Colonic mucosa (tissue), 4 donors: ENCODE results near the gene NEB. TPM values are rescaled to one million over a fixed set of nuclear protein-coding genes. Genes with fewer than 3 reads are reported as not detected.

Experiments used
- DNase-seq: peaks from one replicate; pipeline ENCODE4 v3.0.0-alpha.2; 2020
- H3K27ac ChIP-seq: fragments of 200-600 bp; one replicate; pipeline ENCODE4 v1.8.0; 2021
- H3K27me3 ChIP-seq: fragments of 200-600 bp; one replicate; pipeline ENCODE4 v1.8.0; 2021
- H3K36me3 ChIP-seq: fragments of 200-600 bp; one replicate; pipeline ENCODE4 v1.8.0; 2021
- H3K4me1 ChIP-seq: fragments of 200-600 bp; one replicate; pipeline ENCODE4 v1.8.0; 2021; ENCODE audit warnings: mild to moderate bottlenecking
- H3K4me3 ChIP-seq: fragments of 200-600 bp; one replicate; pipeline ENCODE4 v1.8.0; 2021
- H3K9ac ChIP-seq, 2 donors: one replicate each; pipeline ENCODE4 v1.7.0; 2013; ENCODE audit warnings: control low read depth in 2 of 2, low read depth in 2 of 2, low read length in 2 of 2
- H3K9me3 ChIP-seq: fragments of 200-600 bp; one replicate; pipeline ENCODE4 v1.8.0; 2021
- CTCF ChIP-seq: fragments of 200-600 bp; IDR thresholded peaks from one replicate; pipeline ENCODE4 v1.8.0; 2022; ENCODE audit warnings: antibody characterized with exemption, mild to moderate bottlenecking
- intact Hi-C: fragments of 100-400 bp; cut with DNase I; formaldehyde crosslinking; loops from one replicate; pipeline ENCODE4 v1.14.1; 2022
- total RNA-seq, 2 donors: library from RNA; stranded (reverse); fragmentation: NEBNext Ultra II Directional in 1 of 2; extraction: Animal tissue kit (Norgen Biotek cat#: 25700) in 1 of 2; gene quantifications; one replicate each; pipeline ENCODE4 v1.2.1, GENCODE V29; 2021
- donor health status: healthy.
- donor health status: DM: no; HTN: no; CAD: no.
- donor health status: DM: no; HTN: no; CAD: no.

NEB gene
- total RNA-seq, 2 donors from 2014 or later = 0.89 to 1.0 TPM

- no peak for DNase-seq
- Histone ChIP-seq H3K27ac (no peak overlapping the region), H3K4me1 (no peaks in the 10 kb centered on the region), H3K9me3 (no peaks in the 10 kb centered on the region), H3K9ac (no peak overlapping the region), H3K36me3 (no peaks in the 10 kb centered on the region), H3K4me3 (no peak overlapping the region), H3K27me3 (no peaks in the 10 kb centered on the region)
- intact Hi-C loops = no loop called here
- TF ChIP-seq CTCF = no peak
Measured at GRCh38 chr2:151534001-151534400, 200.3 kb downstream of the NEB start.

GRCh38 chr2:151533127-151533526 lies 201.1 kb downstream of the NEB start:
- Histone ChIP-seq H3K9me3 (no peaks in the 10 kb centered on the region), H3K4me3 (no peak overlapping the region), H3K27ac (no peak overlapping the region), H3K9ac (no peak overlapping the region), H3K27me3 (no peaks in the 10 kb centered on the region), H3K36me3 (no peaks in the 10 kb centered on the region), H3K4me1 (no peaks in the 10 kb centered on the region)
- TF ChIP-seq CTCF = no peak
- intact Hi-C loops = no loop called here
- DNase-seq = no peak

GRCh38 chr2:151526572-151527090 lies 207.6 kb downstream of the NEB start:
- no peaks in the 10 kb centered on the region for H3K27me3 ChIP-seq
- H3K9me3 ChIP-seq = no peaks in the 10 kb centered on the region
- no peak overlapping the region for H3K27ac ChIP-seq
- H3K9ac ChIP-seq = no peak overlapping the region
- no peak overlapping the region for H3K4me3 ChIP-seq
- H3K4me1 ChIP-seq = no peaks in the 10 kb centered on the region
- TF ChIP-seq CTCF = no peak
- no peaks in the 10 kb centered on the region for H3K36me3 ChIP-seq
- intact Hi-C loops = no loop called here
- DNase-seq = no peak

- H3K36me3 ChIP-seq = no peaks in the 10 kb centered on the region
Measured at GRCh38 chr2:151525821-151526373, 208.4 kb downstream of the NEB start.

GRCh38 chr2:151523850-151524249 lies 210.4 kb downstream of the NEB start:
- H3K4me3 ChIP-seq = no peak overlapping the region
- DNase-seq = no peak
- TF ChIP-seq CTCF = no peak
- H3K36me3 ChIP-seq = no peaks in the 10 kb centered on the region
- H3K9ac ChIP-seq = no peak overlapping the region
- no peaks in the 10 kb centered on the region for H3K27me3 ChIP-seq
- no peak overlapping the region for H3K27ac ChIP-seq
- no peaks in the 10 kb centered on the region for H3K9me3 ChIP-seq
- intact Hi-C loops = no loop called here
- no peaks in the 10 kb centered on the region for H3K4me1 ChIP-seq

More at GRCh38 chr2:151525821-151526373, 208.4 kb downstream of the NEB start:
- Histone ChIP-seq H3K27ac (no peak overlapping the region), H3K4me3 (no peak overlapping the region), H3K4me1 (no peaks in the 10 kb centered on the region), H3K9me3 (no peaks in the 10 kb centered on the region), H3K9ac (no peak overlapping the region), H3K27me3 (no peaks in the 10 kb centered on the region)
- no peak for DNase-seq
- no peak for TF ChIP-seq CTCF
- intact Hi-C loops = no loop called here
